ENCODE data around the gene HPSE2.

DNA sequence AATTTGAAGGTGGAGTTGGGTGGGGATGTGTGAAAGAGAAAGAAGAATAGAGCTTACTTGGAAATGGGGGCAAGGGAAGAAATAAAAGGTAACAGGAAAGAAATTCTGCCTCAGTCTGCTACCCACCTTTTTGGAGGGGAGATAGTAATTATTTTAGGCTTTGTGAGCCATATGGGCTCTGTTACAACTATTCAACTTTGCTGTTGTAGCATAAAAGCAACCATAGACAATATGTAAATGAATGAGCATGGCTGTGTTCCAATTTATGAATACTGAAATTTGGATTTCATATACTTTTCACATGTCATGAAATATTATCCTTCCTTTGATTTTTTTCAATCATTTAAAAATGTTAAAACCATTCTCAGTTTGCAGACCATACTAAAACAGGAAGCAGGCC lies 176.9 kb downstream of the HPSE2 start:
- no peak for TF ChIP-seq EZH2 (IDR thresholded peaks at IDR 0.05; ENCODE audit: borderline replicate concordance, insufficient read depth, low read depth, low read length, poor library complexity, severe bottlenecking)
- TF ChIP-seq, protein P1, sequence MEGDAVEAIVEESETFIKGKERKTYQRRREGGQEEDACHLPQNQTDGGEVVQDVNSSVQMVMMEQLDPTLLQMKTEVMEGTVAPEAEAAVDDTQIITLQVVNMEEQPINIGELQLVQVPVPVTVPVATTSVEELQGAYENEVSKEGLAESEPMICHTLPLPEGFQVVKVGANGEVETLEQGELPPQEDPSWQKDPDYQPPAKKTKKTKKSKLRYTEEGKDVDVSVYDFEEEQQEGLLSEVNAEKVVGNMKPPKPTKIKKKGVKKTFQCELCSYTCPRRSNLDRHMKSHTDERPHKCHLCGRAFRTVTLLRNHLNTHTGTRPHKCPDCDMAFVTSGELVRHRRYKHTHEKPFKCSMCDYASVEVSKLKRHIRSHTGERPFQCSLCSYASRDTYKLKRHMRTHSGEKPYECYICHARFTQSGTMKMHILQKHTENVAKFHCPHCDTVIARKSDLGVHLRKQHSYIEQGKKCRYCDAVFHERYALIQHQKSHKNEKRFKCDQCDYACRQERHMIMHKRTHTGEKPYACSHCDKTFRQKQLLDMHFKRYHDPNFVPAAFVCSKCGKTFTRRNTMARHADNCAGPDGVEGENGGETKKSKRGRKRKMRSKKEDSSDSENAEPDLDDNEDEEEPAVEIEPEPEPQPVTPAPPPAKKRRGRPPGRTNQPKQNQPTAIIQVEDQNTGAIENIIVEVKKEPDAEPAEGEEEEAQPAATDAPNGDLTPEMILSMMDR (IDR thresholded peaks at IDR 0.05) = no peak
